Activated CD8-positive, alpha-beta T cell treated with anti-CD3 and anti-CD28 coated beads, Interleukin-2, amount 10 ng/mL, durations not matched to agents 7 days and 5 days (primary cell): Measurements from ENCODE around the gene BNIP1. TPM values are rescaled to one million over a fixed set of nuclear protein-coding genes. Genes with fewer than 3 reads are reported as not detected.
"Not testable (repeated sequence)": the region's sequence is repeated elsewhere in the genome, so short reads cannot be mapped to it uniquely, and the experiment has no call there.

Source experiments
- ATAC-seq: fragments of 150-1000 bp; cut with Tn5 transposase; one replicate; pipeline ENCODE4 v1.10.0; 2021; ENCODE audit warnings: moderate library complexity
- CTCF ChIA-PET: fragments of 350-600 bp; sonication (Branson Sonifier 250); formaldehyde crosslinking; loops from one replicate; lab custom pipeline; 2021; ENCODE audit warnings: antibody characterized with exemption; lab: Charles Lee
- POLR2A ChIA-PET: fragments of 350-600 bp; sonication (Branson Sonifier 250); formaldehyde crosslinking; loops from one replicate; lab custom pipeline; 2021; ENCODE audit warnings: antibody characterized with exemption; lab: Charles Lee
- DNase-seq: peaks from one replicate; pipeline ENCODE4 v3.0.0-alpha.2; 2020
- H3K27ac Mint-ChIP-seq: one replicate; pipeline ENCODE4 v1.8.0; 2021; ENCODE audit warnings: mild to moderate bottlenecking, mixed read lengths
- H3K27me3 Mint-ChIP-seq: one replicate; pipeline ENCODE4 v1.8.0; 2021; ENCODE audit warnings: low read depth, mixed read lengths
- H3K36me3 Mint-ChIP-seq: one replicate; pipeline ENCODE4 v1.8.0; 2021; ENCODE audit warnings: low read depth, mixed read lengths
- H3K4me1 Mint-ChIP-seq: one replicate; pipeline ENCODE4 v1.8.0; 2021; ENCODE audit warnings: low read depth, mixed read lengths
- H3K4me3 Mint-ChIP-seq: one replicate; pipeline ENCODE4 v1.8.0; 2021; ENCODE audit warnings: mild to moderate bottlenecking, mixed read lengths
- H3K9me3 Mint-ChIP-seq: one replicate; pipeline ENCODE4 v1.8.0; 2022; ENCODE audit warnings: mixed read lengths; ENCODE audit not compliant: insufficient read depth
- total RNA-seq, 2 experiments: library from RNA; stranded (reverse); gene quantifications; one replicate each; pipeline ENCODE4 v1.2.3, GENCODE V29; 2021

The BNIP1 gene
- total RNA-seq, 2 experiments from 2014 or later: 14.3 to 14.5 TPM

DNA sequence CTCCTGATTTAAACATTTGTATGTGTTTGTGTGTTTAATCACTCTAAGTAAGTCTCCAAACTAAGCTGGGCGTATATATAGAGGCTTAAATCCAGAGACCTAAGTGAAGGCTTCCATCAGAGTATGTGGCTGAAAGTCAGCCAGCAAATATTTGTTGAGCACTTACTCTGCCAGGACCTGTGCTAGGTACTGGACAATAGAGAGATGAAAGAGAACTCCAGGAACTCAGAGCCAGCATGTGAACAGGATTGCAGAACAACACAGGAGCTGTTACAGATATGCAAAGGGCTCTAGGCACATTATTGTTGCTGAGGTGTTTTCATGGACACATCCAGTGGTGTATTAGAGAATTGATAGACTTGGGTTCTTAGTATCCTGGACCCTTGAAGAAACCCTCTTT is 4.7 kb upstream of the BNIP1 start:
- Mint-ChIP-seq H3K9me3 (no peaks in the 10 kb centered on the region), H3K27me3 (no peaks in the 10 kb centered on the region), H3K27ac (no peak overlapping the region), H3K36me3 (peaks cover under 1% of the 10 kb centered on the region), H3K4me3 (no peak overlapping the region), H3K4me1 (peaks cover 3% of the 10 kb centered on the region)
- ChIA-PET POLR2A (no interaction called here), CTCF (interaction anchor here (0.8 to 0.9 kb wide), 2 partner anchors 14 to 156 kb away, joined by 3 to 4 read pairs; partner anchors contain the start of gene ATP6V0E1)
- ATAC-seq (no peak), DNase-seq (no peak)

DNA sequence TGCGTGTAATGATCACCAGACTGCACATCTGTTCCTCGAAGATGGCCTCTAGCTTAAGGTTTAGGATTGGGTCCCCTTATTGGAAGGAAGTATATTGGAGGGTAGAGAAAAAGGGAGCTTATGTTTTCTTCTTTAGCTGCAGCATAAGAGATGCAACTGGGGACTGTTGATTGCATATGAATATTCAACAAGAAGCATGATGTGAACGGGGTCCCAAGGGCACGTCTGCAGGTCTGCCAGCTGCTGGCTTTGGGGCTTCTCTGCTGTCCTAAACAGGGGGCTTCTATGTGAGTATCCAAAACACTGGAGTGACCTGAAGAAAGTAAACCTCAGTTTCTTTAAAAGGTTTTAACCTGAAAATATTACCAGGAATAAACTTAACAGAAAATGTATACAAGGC is 3.6 kb upstream of the BNIP1 start:
- Mint-ChIP-seq H3K9me3 (no peaks in the 10 kb centered on the region), H3K27me3 (no peaks in the 10 kb centered on the region), H3K4me1 (peaks cover 11% of the 10 kb centered on the region), H3K36me3 (peaks cover 1% of the 10 kb centered on the region), H3K4me3 (no peak overlapping the region), H3K27ac (no peak overlapping the region)
- ChIA-PET POLR2A (no interaction called here), CTCF (interaction anchor here (0.8 to 0.9 kb wide), 2 partner anchors 65 to 157 kb away, joined by 3 to 4 read pairs; partner anchors contain the start of gene ATP6V0E1)
- DNase-seq (no peak), ATAC-seq (no peak)

DNA sequence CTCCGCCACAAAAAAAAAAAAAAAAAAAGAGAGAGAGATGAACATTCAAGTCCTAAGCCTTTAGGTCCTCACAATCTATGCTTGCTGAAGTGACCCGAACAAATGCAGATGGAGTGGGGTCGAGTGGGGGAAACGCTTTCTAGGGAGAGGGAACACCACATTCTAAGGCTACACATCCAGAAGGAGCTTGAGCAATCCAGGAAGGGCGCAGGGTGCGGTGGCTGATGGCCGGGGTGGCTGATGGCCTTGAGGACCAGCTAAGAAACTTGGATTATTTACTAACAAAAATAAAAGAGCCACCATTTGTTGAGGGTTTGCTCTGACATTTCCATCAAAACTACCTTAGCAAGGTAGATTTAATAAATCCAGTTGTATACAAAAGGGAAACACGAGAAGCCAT is 764 bp upstream of the BNIP1 start:
- ATAC-seq (no peak), DNase-seq (no peak)
- H3K9me3 Mint-ChIP-seq: no peaks in the 10 kb centered on the region
- no peak overlapping the region for H3K4me3 Mint-ChIP-seq
- ChIA-PET POLR2A (interaction anchor here (2.2 to 2.6 kb wide), 2 partner anchors 86 to 160 kb away, joined by 12 to 25 read pairs; partner anchors contain the start of gene ATP6V0E1), CTCF (interaction anchor here (0.7 to 3.4 kb wide), 4 partner anchors 13 to 160 kb away, joined by 3 to 25 read pairs (median 3); partner anchors contain the start of gene ATP6V0E1)
- no peaks in the 10 kb centered on the region for H3K27me3 Mint-ChIP-seq
- H3K36me3 Mint-ChIP-seq: peaks cover 10% of the 10 kb centered on the region
- no peak overlapping the region for H3K27ac Mint-ChIP-seq
- H3K4me1 Mint-ChIP-seq: peaks cover 16% of the 10 kb centered on the region

DNA sequence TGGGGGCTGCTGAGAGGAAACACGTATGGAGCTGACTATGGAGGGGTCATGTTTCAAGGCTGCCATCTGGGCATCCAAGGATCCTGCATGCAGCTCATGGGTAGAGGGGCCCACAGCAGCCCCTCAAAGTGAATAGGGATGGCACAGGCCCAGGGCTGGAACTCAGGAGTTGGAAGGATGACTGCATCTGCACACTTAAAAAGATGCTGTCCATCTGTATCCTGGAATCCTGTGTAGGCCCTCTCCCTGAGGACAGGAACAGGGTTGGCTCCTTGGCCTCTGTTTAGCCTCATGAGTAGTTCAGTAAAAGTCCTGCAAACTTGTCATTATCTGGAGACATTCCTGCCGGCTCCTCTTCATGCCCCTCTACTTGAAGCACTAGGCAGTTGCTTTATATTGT is 4.0 kb downstream of the BNIP1 start:
- H3K27ac Mint-ChIP-seq: no peak overlapping the region
- CTCF ChIA-PET: no interaction called here

DNA sequence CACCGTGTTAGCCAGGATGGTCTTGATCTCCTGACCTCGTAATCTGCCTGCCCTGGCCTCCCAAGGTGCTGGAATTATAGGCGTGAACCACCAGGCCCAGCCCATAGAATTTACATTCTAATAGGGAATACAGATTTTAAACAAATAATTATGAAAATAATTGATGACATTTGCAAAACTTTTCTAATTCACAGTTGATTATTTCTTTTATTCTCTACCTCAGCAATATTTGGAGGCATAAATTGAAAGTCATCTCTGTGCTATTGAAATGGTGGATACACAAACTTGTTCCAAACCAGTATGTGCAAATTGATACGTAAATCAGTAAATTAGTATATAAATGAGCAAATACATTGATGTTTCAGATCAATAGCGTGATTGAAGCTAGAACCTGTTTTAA is 8.2 kb downstream of the BNIP1 start:
- POLR2A ChIA-PET: interaction anchor here (0.6 to 0.8 kb wide), 2 partner anchors 8 to 33 kb away, joined by 3 read pairs; partner anchors contain the start of gene BNIP1
- DNase-seq (no peak), ATAC-seq (no peak)
- H3K9me3 Mint-ChIP-seq: no peaks in the 10 kb centered on the region
- H3K27ac Mint-ChIP-seq: no peak overlapping the region
- no peak overlapping the region for H3K4me3 Mint-ChIP-seq
- peaks cover 6% of the 10 kb centered on the region for H3K4me1 Mint-ChIP-seq
- CTCF ChIA-PET: interaction anchor here (1.5 kb wide), 1 partner anchor 13 kb away, joined by 4 read pairs; no protein-coding TSS in a partner anchor
- H3K27me3 Mint-ChIP-seq: no peaks in the 10 kb centered on the region
- peaks cover 42% of the 10 kb centered on the region for H3K36me3 Mint-ChIP-seq

More for the DNA sequence above, 4.0 kb downstream of the BNIP1 start:
- Mint-ChIP-seq H3K36me3 (peaks cover 33% of the 10 kb centered on the region), H3K4me3 (no peak overlapping the region), H3K27me3 (no peaks in the 10 kb centered on the region), H3K4me1 (peaks cover 17% of the 10 kb centered on the region), H3K9me3 (no peaks in the 10 kb centered on the region)
- POLR2A ChIA-PET: interaction anchor here (0.6 kb wide), 1 partner anchor 443 kb away, joined by 3 read pairs; no protein-coding TSS in a partner anchor
- ATAC-seq (no peak), DNase-seq (no peak)

DNA sequence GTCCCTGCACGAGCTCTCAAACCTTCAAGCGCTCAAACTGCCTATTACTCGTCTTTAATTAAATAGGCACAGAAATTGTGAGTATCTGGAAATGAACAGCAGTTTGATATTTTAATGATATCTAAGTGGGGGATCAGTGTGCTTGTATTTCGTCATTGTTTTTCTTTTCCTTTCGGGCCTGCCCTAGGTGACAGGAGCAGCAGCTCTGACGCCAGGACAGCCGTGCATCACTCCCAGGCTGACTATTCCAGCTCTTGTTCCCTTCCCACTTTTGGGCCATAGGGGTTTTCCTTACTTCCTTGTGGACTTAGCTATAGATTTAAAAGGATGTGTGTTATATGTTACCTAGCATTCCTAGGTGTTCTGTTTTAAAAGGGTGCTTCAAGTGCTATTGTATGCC is 9.5 kb downstream of the BNIP1 start:
- peaks cover 6% of the 10 kb centered on the region for H3K4me1 Mint-ChIP-seq
- ATAC-seq: no peak
- no peaks in the 10 kb centered on the region for H3K9me3 Mint-ChIP-seq
- ChIA-PET POLR2A (no interaction called here), CTCF (interaction anchor here (0.7 to 1.5 kb wide), 3 partner anchors 12 to 178 kb away, joined by 3 to 4 read pairs (median 4); no protein-coding TSS in a partner anchor)
- H3K4me3 Mint-ChIP-seq: no peak overlapping the region
- no peak overlapping the region for H3K27ac Mint-ChIP-seq
- DNase-seq: no peak
- peaks cover 39% of the 10 kb centered on the region for H3K36me3 Mint-ChIP-seq
- H3K27me3 Mint-ChIP-seq: no peaks in the 10 kb centered on the region

DNA sequence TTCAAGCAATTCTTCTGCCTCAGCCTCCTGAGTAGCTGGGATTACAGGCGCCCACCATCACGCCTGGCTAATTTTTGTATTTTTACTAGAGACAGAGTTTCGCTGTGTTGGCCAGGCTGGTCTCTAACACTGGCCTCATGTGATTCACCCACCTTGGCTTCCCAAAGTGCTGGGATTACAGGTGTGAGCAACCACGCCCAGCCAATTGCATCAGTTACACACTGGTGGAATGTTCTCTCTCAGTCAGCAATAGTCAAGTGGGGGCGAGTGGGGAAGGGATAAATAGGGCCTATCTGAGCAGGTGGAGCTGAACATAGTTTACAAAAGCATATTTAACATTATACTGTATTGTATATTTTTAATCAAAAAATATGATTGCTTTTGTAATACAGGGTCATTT is 10.3 kb downstream of the BNIP1 start:
- H3K9me3 Mint-ChIP-seq, H3K4me3 Mint-ChIP-seq, ATAC-seq, H3K4me1 Mint-ChIP-seq, H3K27me3 Mint-ChIP-seq, H3K27ac Mint-ChIP-seq, POLR2A ChIA-PET, CTCF ChIA-PET, DNase-seq: not testable (repeated sequence)
- H3K36me3 Mint-ChIP-seq: peaks cover 35% of the 10 kb centered on the region

DNA sequence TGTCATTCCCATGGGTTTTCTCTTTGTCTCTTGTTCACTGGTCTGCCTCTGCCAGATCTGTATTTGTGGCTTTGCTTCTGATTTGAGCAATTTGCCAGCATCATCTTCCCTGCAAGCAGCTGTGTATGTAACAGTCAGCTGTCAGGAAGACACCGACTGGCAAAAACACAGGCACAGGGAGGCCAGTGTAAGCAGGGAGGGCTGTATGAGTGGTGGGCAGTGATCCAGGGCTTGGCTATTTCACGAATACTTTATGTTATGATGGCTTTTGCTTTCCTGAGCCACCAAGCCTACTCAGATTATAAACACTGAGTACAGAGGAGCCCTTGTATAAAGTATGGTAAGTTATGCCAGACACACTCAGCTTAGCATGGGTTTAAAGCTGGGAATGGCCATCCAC is 11.6 kb downstream of the BNIP1 start:
- Mint-ChIP-seq H3K36me3 (peaks cover 33% of the 10 kb centered on the region), H3K9me3 (no peaks in the 10 kb centered on the region), H3K4me3 (no peak overlapping the region), H3K27ac (no peak overlapping the region), H3K4me1 (peaks cover 6% of the 10 kb centered on the region), H3K27me3 (no peaks in the 10 kb centered on the region)
- ChIA-PET POLR2A (no interaction called here), CTCF (no interaction called here)
- ATAC-seq: no peak
- no peak for DNase-seq

DNA sequence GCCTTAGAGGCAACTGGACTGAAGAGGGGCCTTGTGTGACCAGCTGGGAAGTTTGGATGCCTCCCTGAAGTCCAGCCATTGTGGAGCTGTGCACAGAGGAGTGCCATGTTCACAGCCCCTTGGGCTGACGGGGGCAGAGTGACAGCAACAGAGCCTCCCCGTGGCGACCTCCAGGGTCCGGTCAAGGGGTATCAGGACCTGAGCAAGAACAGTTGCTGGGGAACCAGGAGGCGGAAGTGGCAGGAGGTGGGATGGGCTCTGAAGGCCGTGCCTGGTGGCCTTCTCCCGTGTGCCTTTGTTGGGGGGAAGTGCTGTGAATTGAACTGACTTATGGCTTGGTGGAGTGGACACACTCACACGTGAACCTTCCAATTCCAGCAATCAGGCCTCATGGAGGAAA is 14.0 kb downstream of the BNIP1 start:
- no peak for DNase-seq
- Mint-ChIP-seq H3K27me3 (no peaks in the 10 kb centered on the region), H3K36me3 (peaks cover 25% of the 10 kb centered on the region), H3K9me3 (no peaks in the 10 kb centered on the region), H3K4me1 (peaks cover 4% of the 10 kb centered on the region), H3K27ac (no peak overlapping the region), H3K4me3 (no peak overlapping the region)
- ATAC-seq: no peak
- ChIA-PET POLR2A (no interaction called here), CTCF (interaction anchor here (0.8 kb wide), 1 partner anchor 13 kb away, joined by 3 read pairs; no protein-coding TSS in a partner anchor)

DNA sequence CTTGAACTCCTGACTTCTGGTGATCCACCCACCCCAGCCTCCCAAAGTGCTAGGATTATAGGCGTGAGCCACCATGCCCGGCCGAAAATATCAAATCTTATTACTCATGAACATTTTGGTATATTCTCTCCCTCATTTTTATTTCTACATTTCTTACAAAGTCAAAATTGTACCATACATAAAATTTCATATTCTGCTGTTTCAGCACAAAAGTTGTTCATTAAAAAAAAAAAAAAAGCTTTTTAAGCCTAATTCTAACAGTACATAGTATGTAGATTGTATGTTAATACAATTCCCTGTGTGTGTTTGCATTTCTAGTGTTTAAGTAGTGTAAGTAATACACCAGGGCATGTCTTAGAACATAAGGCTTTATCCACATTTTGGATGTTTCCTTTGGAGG is 14.9 kb downstream of the BNIP1 start:
- no peak for DNase-seq
- H3K27ac Mint-ChIP-seq: no peak overlapping the region
- H3K27me3 Mint-ChIP-seq: no peaks in the 10 kb centered on the region
- H3K4me3 Mint-ChIP-seq: no peak overlapping the region
- ChIA-PET POLR2A (no interaction called here), CTCF (interaction anchor here (0.8 kb wide), 1 partner anchor 14 kb away, joined by 3 read pairs; no protein-coding TSS in a partner anchor)
- no peaks in the 10 kb centered on the region for H3K4me1 Mint-ChIP-seq
- no peaks in the 10 kb centered on the region for H3K9me3 Mint-ChIP-seq
- peaks cover 21% of the 10 kb centered on the region for H3K36me3 Mint-ChIP-seq
- no peak for ATAC-seq

DNA sequence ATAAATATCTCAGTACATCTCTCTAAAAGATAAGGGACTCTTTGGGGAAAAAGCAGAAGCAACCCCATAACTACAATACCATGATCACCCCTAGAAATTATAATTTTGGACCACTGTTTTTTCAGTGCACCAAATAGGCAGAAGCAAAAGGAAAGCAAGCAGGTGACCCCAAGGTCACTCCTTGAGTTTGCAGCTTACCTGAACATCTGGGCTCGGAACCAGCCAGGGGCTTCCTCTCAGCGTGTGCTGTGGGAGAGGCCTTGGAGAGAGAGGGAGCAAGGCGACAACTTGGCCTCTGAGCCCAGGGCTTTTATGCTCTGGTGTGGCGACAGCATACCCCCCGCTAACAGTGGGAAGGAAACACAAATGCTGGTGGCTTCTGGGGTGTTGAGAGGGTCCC is 16.8 kb downstream of the BNIP1 start:
- Mint-ChIP-seq H3K4me1 (no peaks in the 10 kb centered on the region), H3K4me3 (no peak overlapping the region), H3K27ac (no peak overlapping the region), H3K27me3 (no peaks in the 10 kb centered on the region), H3K9me3 (no peaks in the 10 kb centered on the region), H3K36me3 (peaks cover 17% of the 10 kb centered on the region)
- ATAC-seq (no peak), DNase-seq (no peak)
- CTCF ChIA-PET: interaction anchor here (1.5 kb wide), 1 partner anchor 446 kb away, joined by 4 read pairs; no protein-coding TSS in a partner anchor
- POLR2A ChIA-PET: no interaction called here

DNA sequence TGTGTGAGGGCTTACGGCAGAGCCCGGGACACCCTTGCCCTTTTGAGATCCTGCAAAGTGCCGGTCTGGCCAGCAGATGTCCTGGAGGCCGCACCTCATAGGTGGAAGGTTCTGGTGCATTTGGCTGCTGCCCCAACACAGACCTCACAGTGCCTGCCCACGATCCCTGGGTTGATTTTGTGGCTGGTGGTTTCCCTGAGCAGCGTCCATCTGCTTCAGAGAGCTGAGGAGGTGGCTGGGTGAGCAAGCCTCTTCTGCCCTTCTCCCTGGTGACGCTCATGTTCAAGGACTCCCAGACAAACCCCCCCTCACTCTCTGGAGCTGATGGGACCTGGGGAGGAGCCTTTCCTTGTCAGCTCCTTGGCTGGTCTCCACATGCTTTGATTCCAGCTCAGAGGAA is 18.9 kb downstream of the BNIP1 start:
- Mint-ChIP-seq H3K27me3 (no peaks in the 10 kb centered on the region), H3K9me3 (no peaks in the 10 kb centered on the region), H3K27ac (no peak overlapping the region), H3K4me1 (no peaks in the 10 kb centered on the region), H3K4me3 (no peak overlapping the region), H3K36me3 (peaks cover 9% of the 10 kb centered on the region)
- ChIA-PET POLR2A (no interaction called here), CTCF (interaction anchor here (1.3 kb wide), 1 partner anchor 19 kb away, joined by 3 read pairs; the partner anchor contains the start of gene BNIP1)
- no peak for ATAC-seq
- no peak for DNase-seq
